Neural cell (in vitro differentiated cells): ENCODE data around the gene POLRMT. TPM values are rescaled to one million over a fixed set of nuclear protein-coding genes. Genes with fewer than 3 reads are reported as not detected.

Experiments used
- H2AFZ ChIP-seq: fragments of 200-600, 300-800 bp; sonication (generic), shearing (Covaris generic); 2 replicates; pipeline ENCODE4 v1.6.0; 2014; ENCODE audit warnings: low read depth, mild to moderate bottlenecking, antibody characterized with exemption, low read length, moderate library complexity
- H3F3A ChIP-seq: fragments of 200-600 bp; shearing (Covaris generic); 2 replicates; pipeline ENCODE4 v1.6.1; 2016; ENCODE audit warnings: mild to moderate bottlenecking, moderate library complexity, mixed read lengths, antibody characterized with exemption, low read length; ENCODE audit not compliant: insufficient read depth, poor library complexity, severe bottlenecking
- H3K27ac ChIP-seq: fragments of 200-600, 300-800 bp; sonication (generic), shearing (Covaris generic); 2 replicates; pipeline ENCODE4 v1.5.1; 2014; ENCODE audit warnings: mild to moderate bottlenecking, low read length, moderate library complexity
- H3K27me3 ChIP-seq: fragments of 300-800, 200-600 bp; sonication (generic), shearing (Covaris generic); 2 replicates; pipeline ENCODE4 v1.6.0; 2014; ENCODE audit warnings: mild to moderate bottlenecking, low read depth, low read length, moderate library complexity; ENCODE audit not compliant: insufficient read depth
- H3K36me3 ChIP-seq: fragments of 300-800, 200-600 bp; sonication (generic), shearing (Covaris generic); 2 replicates; pipeline ENCODE4 v1.5.1; 2014; ENCODE audit warnings: mild to moderate bottlenecking, antibody characterized with exemption, low read length, moderate library complexity; ENCODE audit not compliant: insufficient read depth
- H3K4me2 ChIP-seq: fragments of 300-800, 200-600 bp; sonication (generic), shearing (Covaris generic); 2 replicates; pipeline ENCODE4 v1.6.0; 2014; ENCODE audit warnings: mild to moderate bottlenecking, low read length
- H3K4me3 ChIP-seq: fragments of 300-800, 200-600 bp; sonication (generic), shearing (Covaris generic); 2 replicates; pipeline ENCODE4 v1.5.1; 2014; ENCODE audit warnings: mild to moderate bottlenecking, low read length, moderate library complexity
- H3K79me2 ChIP-seq: fragments of 200-600 bp; shearing (Covaris generic); replicated peaks from 2 replicates; pipeline ENCODE4 v1.6.0; 2014; ENCODE audit warnings: mild to moderate bottlenecking, low read length, moderate library complexity; ENCODE audit not compliant: insufficient read depth
- H3K9ac ChIP-seq: fragments of 300-800, 200-600 bp; sonication (generic), shearing (Covaris generic); 2 replicates; pipeline ENCODE4 v1.6.1; 2016; ENCODE audit warnings: mild to moderate bottlenecking, low read length, mixed read lengths
- H3K9me2 ChIP-seq: fragments of 200-600 bp; shearing (Covaris generic); 2 replicates; pipeline ENCODE4 v1.6.1; 2016; ENCODE audit warnings: mild to moderate bottlenecking, low read length, mixed read lengths; ENCODE audit not compliant: insufficient read depth
- H3K9me3 ChIP-seq: fragments of 200-600, 300-800 bp; sonication (generic), shearing (Covaris generic); 2 replicates; pipeline ENCODE4 v1.6.1; 2016; ENCODE audit warnings: mild to moderate bottlenecking, mixed run types, low read length, moderate library complexity, mixed read lengths
- H4K20me1 ChIP-seq: fragments of 200-600 bp; shearing (Covaris generic); 2 replicates; pipeline ENCODE4 v1.6.1; 2016; ENCODE audit warnings: mild to moderate bottlenecking, mixed run types; ENCODE audit not compliant: insufficient read depth
- CTCF ChIP-seq: fragments of 450-650 bp; IDR thresholded peaks from 2 replicates; pipeline ENCODE4 v1.5.1; 2014; ENCODE audit warnings: antibody characterized with exemption, mild to moderate bottlenecking, moderate library complexity; ENCODE audit not compliant: poor library complexity, severe bottlenecking
- EP300 ChIP-seq: fragments of 450-650 bp; conservative IDR thresholded peaks from 2 replicates; pipeline ENCODE4 v1.6.1; 2014; ENCODE audit warnings: antibody characterized with exemption, mild to moderate bottlenecking, moderate library complexity; ENCODE audit not compliant: poor library complexity, severe bottlenecking
- EZH2 ChIP-seq: fragments of 200-600, 300-800 bp; shearing (Covaris generic), sonication (generic); IDR thresholded peaks from 2 replicates; pipeline ENCODE4 v1.6.1; 2014; ENCODE audit warnings: antibody characterized with exemption, low read length, borderline replicate concordance, mild to moderate bottlenecking; ENCODE audit not compliant: insufficient read depth, poor library complexity, severe bottlenecking
- MXI1 ChIP-seq: fragments of 450-650 bp; conservative IDR thresholded peaks from 2 replicates; pipeline ENCODE4 v1.6.1; 2014; ENCODE audit warnings: antibody characterized with exemption, mild to moderate bottlenecking; ENCODE audit not compliant: poor library complexity, severe bottlenecking
- POLR2AphosphoS5 ChIP-seq: IDR thresholded peaks from 2 replicates; pipeline ENCODE4 v1.6.1; 2012
- RAD21 ChIP-seq: fragments of 450-650 bp; conservative IDR thresholded peaks from 2 replicates; pipeline ENCODE4 v1.6.1; 2014; ENCODE audit warnings: antibody characterized with exemption, mild to moderate bottlenecking, moderate library complexity
- REST ChIP-seq: IDR thresholded peaks from 2 replicates; pipeline ENCODE4 v1.6.1; 2012; ENCODE audit warnings: borderline replicate concordance
- SMC3 ChIP-seq: fragments of 450-650 bp; conservative IDR thresholded peaks from 2 replicates; pipeline ENCODE4 v1.6.1; 2014; ENCODE audit warnings: antibody characterized with exemption, mild to moderate bottlenecking, moderate library complexity; ENCODE audit not compliant: poor library complexity
- TAF1 ChIP-seq: IDR thresholded peaks from 2 replicates; pipeline ENCODE4 v1.6.1; 2012; ENCODE audit warnings: low read depth
- polyA plus RNA-seq: library from polyadenylated mRNA; depleted of rRNA; stranded (reverse); fragments of >200 nt; gene quantifications from 2 replicates; pipeline ENCODE4 v1.2.3, GENCODE V29; 2014

Gene POLRMT
- polyA plus RNA-seq, 1 donor from 2014 or later: 28.3 TPM

- Histone ChIP-seq H4K20me1 (no peaks in the 10 kb centered on the region), H2AFZ (no peak overlapping the region), H3K9me2 (no peaks in the 10 kb centered on the region), H3K9me3 (no peaks in the 10 kb centered on the region), H3K4me3 (no peak overlapping the region), H3K27me3 (no peaks in the 10 kb centered on the region), H3K9ac (no peak overlapping the region), H3F3A (no peaks in the 10 kb centered on the region), H3K27ac (no peak overlapping the region), H3K79me2 (no peaks in the 10 kb centered on the region), H3K36me3 (no peaks in the 10 kb centered on the region), H3K4me2 (no peak overlapping the region)
- TF ChIP-seq SMC3: no peak
- no peak for TF ChIP-seq RAD21
- TF ChIP-seq REST: no peak
- no peak for TF ChIP-seq TAF1
- TF ChIP-seq EP300: no peak
- no peak for TF ChIP-seq MXI1
- no peak for TF ChIP-seq POLR2AphosphoS5
- no peak for TF ChIP-seq EZH2
- TF ChIP-seq CTCF: no peak
These were observed 15.6 kb downstream of the POLRMT start for GRCh38 chr19:617551-618246.

- Histone ChIP-seq H3K9ac (no peak overlapping the region), H3K9me2 (no peaks in the 10 kb centered on the region), H3K27me3 (no peaks in the 10 kb centered on the region), H3K27ac (no peak overlapping the region), H3K4me2 (no peak overlapping the region), H3F3A (no peaks in the 10 kb centered on the region), H3K79me2 (no peaks in the 10 kb centered on the region), H3K4me3 (no peak overlapping the region), H4K20me1 (no peaks in the 10 kb centered on the region), H3K9me3 (no peaks in the 10 kb centered on the region), H3K36me3 (no peaks in the 10 kb centered on the region), H2AFZ (no peak overlapping the region)
- TF ChIP-seq RAD21 (no peak), REST (no peak), EP300 (no peak), TAF1 (no peak), CTCF (no peak), SMC3 (no peak), EZH2 (no peak), MXI1 (no peak), POLR2AphosphoS5 (no peak)
These were observed 16.4 kb downstream of the POLRMT start for GRCh38 chr19:616747-617526.
